Measurements from ENCODE around the gene DAAM2. TPM values are rescaled to one million over a fixed set of nuclear protein-coding genes. Genes with fewer than 3 reads are reported as not detected.

DAAM2 gene
- total RNA-seq, 2 donors from 2014 or later: 4.7 to 41.3 TPM

DNA sequence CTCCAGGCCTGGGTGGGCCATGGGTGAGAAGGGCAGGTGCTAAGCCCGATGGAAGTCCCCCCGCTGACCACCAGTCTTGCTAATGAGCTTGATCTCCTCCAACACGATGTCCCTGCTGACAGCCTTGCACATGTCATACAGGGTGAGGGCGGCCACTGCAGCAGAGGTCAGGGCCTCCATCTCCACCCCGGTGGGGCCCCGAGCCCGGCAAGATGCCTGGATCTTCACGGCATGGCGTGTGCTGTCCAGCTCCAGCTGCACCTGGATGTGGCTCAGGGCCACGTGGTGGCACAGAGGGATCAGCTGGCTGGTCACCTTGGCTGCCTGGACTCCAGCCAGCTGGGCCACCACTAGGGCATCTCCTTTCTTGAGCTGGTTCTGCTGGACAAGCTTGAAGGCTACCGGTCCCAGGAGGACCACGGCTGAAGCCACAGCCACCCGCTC, 114.2 kb downstream of the DAAM2 start:
- Histone ChIP-seq H3K27me3 (replicated peaks; ENCODE audit: insufficient read depth) (no peaks in the 10 kb centered on the region), H3K27ac (no peak overlapping the region), H3K9me3 (no peaks in the 10 kb centered on the region), H3K4me1 (replicated peaks) (no peaks in the 10 kb centered on the region), H3K36me3 (no peaks in the 10 kb centered on the region), H3K4me3 (no peak overlapping the region)
- intact Hi-C loops (cut with DNase I): no loop called here
- 81% methylated on average over 7 of the region's 13 CpGs for WGBS
- TF ChIP-seq POLR2A (IDR thresholded peaks at IDR 0.05): no peak
- TF ChIP-seq, protein P1, sequence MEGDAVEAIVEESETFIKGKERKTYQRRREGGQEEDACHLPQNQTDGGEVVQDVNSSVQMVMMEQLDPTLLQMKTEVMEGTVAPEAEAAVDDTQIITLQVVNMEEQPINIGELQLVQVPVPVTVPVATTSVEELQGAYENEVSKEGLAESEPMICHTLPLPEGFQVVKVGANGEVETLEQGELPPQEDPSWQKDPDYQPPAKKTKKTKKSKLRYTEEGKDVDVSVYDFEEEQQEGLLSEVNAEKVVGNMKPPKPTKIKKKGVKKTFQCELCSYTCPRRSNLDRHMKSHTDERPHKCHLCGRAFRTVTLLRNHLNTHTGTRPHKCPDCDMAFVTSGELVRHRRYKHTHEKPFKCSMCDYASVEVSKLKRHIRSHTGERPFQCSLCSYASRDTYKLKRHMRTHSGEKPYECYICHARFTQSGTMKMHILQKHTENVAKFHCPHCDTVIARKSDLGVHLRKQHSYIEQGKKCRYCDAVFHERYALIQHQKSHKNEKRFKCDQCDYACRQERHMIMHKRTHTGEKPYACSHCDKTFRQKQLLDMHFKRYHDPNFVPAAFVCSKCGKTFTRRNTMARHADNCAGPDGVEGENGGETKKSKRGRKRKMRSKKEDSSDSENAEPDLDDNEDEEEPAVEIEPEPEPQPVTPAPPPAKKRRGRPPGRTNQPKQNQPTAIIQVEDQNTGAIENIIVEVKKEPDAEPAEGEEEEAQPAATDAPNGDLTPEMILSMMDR (IDR thresholded peaks at IDR 0.05): no peak
- TF ChIP-seq POLR2AphosphoS5 (IDR thresholded peaks at IDR 0.05): no peak
- no peak for DNase-seq (ENCODE audit: low spot score)

DNA sequence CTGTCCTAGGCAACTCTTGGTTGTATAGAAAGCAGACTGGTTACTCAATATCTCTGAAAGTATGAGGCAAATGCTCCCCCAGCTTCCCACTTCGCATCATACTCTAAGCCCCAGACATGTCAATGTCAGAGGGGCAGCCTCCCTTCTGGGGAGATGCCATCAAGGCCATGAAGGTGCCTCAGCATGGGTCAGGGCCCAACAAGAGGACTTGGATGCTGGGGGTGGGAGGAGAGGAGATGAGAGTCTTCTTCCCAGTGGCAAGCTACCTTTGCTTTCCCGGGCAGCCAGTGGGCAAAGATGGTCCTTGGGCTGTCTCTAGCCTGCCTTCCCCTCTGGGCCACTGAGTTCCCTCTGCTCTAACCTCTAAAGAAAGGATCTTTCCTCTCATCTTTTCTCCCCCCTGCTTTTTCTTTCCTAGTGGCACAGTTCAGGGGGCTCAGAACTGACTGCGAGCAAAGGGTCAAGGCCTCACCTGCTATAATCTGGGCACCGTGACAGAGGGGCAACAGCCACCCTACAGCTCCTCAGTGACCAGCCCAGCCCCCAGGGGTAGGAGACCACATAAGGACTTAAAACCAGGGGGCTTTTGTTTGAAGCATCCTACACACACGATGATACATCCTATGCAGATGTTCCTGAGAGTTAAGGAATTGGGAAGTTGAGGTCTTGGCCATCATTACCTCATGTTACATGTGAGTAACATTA, 115.8 kb downstream of the DAAM2 start:
- Histone ChIP-seq H3K9me3 (no peaks in the 10 kb centered on the region), H3K36me3 (no peaks in the 10 kb centered on the region), H3K4me1 (replicated peaks) (no peaks in the 10 kb centered on the region), H3K27me3 (replicated peaks; ENCODE audit: insufficient read depth) (no peaks in the 10 kb centered on the region), H3K4me3 (no peak overlapping the region), H3K27ac (no peak overlapping the region)
- DNase-seq (ENCODE audit: low spot score): no peak
- TF ChIP-seq, protein P1 (IDR thresholded peaks at IDR 0.05): no peak
- TF ChIP-seq POLR2A (IDR thresholded peaks at IDR 0.05) (no peak), POLR2AphosphoS5 (IDR thresholded peaks at IDR 0.05) (no peak)
- 92% methylated on average over 5 of the region's 5 CpGs for WGBS
- intact Hi-C loops (cut with DNase I): no loop called here

DNA sequence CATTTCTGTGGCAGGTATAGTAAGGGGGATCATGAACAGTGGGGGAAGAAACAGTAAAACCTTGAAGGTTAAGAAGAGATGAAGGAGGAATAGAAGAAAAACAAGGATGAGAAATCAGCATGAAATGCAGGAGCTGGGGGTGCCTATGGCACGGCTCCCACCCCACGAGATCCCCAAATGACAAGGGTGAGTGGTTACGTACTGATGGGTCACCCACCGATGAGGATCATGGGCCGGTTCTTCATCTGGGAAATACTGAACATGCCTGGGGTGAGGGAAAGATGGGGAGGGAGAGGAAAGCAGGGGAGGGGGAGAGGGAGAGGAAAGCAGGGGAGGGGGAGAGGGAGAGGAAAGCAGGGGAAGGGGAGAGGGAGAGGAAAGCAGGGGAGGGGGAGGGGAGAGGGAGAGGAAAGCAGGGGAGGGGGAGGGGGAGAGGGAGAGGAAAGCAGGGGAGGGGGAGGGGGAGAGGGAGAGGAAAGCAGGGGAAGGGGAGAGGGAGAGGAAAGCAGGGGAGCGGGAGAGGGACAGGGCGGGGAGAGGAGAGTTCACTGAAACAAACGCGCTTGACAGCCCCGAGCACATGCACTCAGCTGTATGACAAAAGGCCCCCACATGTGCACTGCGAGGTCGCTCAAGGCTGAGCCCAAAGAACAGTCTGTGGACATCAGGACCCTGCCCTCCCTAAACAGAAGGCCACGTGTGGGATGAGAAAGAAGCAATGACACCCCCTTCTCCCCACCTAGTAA, 116.8 kb downstream of the DAAM2 start:
- Histone ChIP-seq H3K4me1 (replicated peaks) (no peaks in the 10 kb centered on the region), H3K27me3 (replicated peaks; ENCODE audit: insufficient read depth) (no peaks in the 10 kb centered on the region), H3K27ac (no peak overlapping the region), H3K36me3 (no peaks in the 10 kb centered on the region), H3K9me3 (no peaks in the 10 kb centered on the region), H3K4me3 (no peak overlapping the region)
- TF ChIP-seq POLR2A (IDR thresholded peaks at IDR 0.05): no peak
- TF ChIP-seq POLR2AphosphoS5 (IDR thresholded peaks at IDR 0.05): no peak
- TF ChIP-seq, protein P1 (IDR thresholded peaks at IDR 0.05): no peak
- WGBS: 90% methylated on average over 13 of the region's 13 CpGs
- intact Hi-C loops (cut with DNase I): no loop called here
- DNase-seq (ENCODE audit: low spot score): no peak

DNA sequence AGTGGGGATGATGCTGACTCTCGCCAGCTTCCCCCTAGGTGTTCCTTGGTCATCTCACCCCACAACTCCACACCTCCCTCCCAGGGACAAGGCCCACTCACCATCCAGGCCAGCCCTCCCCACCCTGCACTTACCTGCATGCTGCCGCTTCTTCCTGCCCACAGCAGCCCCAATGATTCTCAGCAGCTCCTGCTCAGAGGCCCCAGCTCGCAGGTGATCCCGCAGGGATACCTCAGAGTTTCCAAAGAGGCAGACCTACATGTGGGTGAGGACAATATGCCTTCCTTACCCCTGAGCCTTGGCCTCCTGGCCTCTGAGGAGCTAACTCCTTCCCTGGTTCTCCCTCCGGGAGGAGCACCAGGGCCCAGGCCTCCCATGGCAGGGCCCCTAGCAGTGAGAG, 117.5 kb downstream of the DAAM2 start:
- no peaks in the 10 kb centered on the region for H3K4me1 ChIP-seq (replicated peaks)
- WGBS: 95% methylated on average over 5 of the region's 5 CpGs
- H3K27me3 ChIP-seq (replicated peaks; ENCODE audit: insufficient read depth): no peaks in the 10 kb centered on the region
- DNase-seq (ENCODE audit: low spot score): no peak
- no peak for TF ChIP-seq POLR2AphosphoS5 (IDR thresholded peaks at IDR 0.05)
- TF ChIP-seq POLR2A (IDR thresholded peaks at IDR 0.05): no peak
- TF ChIP-seq, protein P1 (IDR thresholded peaks at IDR 0.05): no peak
- no peak overlapping the region for H3K27ac ChIP-seq
- no peaks in the 10 kb centered on the region for H3K36me3 ChIP-seq
- H3K9me3 ChIP-seq: no peaks in the 10 kb centered on the region
- intact Hi-C loops (cut with DNase I): no loop called here
- no peak overlapping the region for H3K4me3 ChIP-seq

Data from prostate gland (tissue), 2 donors.